Vagina (tissue), 2 donors: Measurements from ENCODE around the gene RYR3.

Experiments used
- POLR2A ChIP-seq, 2 donors: fragments of 450-650 bp; IDR thresholded peaks; one replicate each; pipeline ENCODE4 v1.6.1; 2017; ENCODE audit warnings: antibody characterized with exemption in 2 of 2, mild to moderate bottlenecking in 2 of 2, moderate library complexity in 2 of 2
- POLR2AphosphoS5 ChIP-seq, 2 donors: sonication (generic); formaldehyde crosslinking; IDR thresholded peaks; one replicate each; pipeline ENCODE4 v1.9.0; 2017; ENCODE audit warnings: antibody characterized with exemption in 2 of 2, mild to moderate bottlenecking in 2 of 2, low read depth in 1 of 2; ENCODE audit not compliant: insufficient read depth in 1 of 2
- TF ChIP-seq, protein P1 (sequence below), 3 experiments: fragments of 450-650 bp in 2 of 3; fragments of 200-600 bp in 1 of 3; sonication (generic) in 1 of 3; IDR thresholded peaks; one replicate each; pipeline ENCODE4 v1.5.1; 2017 to 2019; ENCODE audit warnings: antibody characterized with exemption in 3 of 3, mild to moderate bottlenecking in 2 of 3, moderate library complexity in 2 of 3

DNA sequence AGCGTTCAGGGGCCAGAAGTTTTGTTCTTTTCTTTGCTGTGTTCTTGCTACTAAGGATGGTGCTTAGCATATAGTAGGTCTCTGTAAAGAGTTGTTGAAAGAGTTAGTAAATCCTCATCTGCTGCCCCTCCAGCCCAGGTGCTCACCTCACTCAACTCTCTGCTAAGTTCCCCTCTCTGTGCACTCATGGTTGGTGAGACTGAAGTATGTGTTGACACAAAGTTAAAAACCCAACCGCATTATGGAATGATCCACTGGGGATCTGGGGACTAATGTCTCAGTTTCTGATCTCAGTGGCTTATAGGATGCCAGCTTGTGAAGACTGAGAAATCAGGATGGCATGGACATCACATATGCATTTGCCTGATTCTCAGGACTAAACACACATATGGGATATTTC, 13.8 kb downstream of the RYR3 start:
- no peak for TF ChIP-seq POLR2AphosphoS5 (IDR thresholded peaks at IDR 0.05; ENCODE audit: insufficient read depth in 1 of 2, low read depth in 1 of 2)
- TF ChIP-seq POLR2A (IDR thresholded peaks at IDR 0.05), result no peak
- TF ChIP-seq, protein P1, sequence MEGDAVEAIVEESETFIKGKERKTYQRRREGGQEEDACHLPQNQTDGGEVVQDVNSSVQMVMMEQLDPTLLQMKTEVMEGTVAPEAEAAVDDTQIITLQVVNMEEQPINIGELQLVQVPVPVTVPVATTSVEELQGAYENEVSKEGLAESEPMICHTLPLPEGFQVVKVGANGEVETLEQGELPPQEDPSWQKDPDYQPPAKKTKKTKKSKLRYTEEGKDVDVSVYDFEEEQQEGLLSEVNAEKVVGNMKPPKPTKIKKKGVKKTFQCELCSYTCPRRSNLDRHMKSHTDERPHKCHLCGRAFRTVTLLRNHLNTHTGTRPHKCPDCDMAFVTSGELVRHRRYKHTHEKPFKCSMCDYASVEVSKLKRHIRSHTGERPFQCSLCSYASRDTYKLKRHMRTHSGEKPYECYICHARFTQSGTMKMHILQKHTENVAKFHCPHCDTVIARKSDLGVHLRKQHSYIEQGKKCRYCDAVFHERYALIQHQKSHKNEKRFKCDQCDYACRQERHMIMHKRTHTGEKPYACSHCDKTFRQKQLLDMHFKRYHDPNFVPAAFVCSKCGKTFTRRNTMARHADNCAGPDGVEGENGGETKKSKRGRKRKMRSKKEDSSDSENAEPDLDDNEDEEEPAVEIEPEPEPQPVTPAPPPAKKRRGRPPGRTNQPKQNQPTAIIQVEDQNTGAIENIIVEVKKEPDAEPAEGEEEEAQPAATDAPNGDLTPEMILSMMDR (IDR thresholded peaks at IDR 0.05), result no peak
